ENCODE data around the gene BLNK. TPM values are rescaled to one million over a fixed set of nuclear protein-coding genes. Genes with fewer than 3 reads are reported as not detected.
"Not testable (repeated sequence)": the region's sequence is repeated elsewhere in the genome, so short reads cannot be mapped to it uniquely, and the experiment has no call there.

Gene BLNK
- total and polyA plus RNA-seq, 8 donors, result 1.3 to 38.5 (median 21.1) TPM

- Histone ChIP-seq H3K4me1 (no peaks in the 10 kb centered on the region), H3K9me3 (no peaks in the 10 kb centered on the region), H3K4me3 (no peak overlapping the region), H3K27me3 (no peaks in the 10 kb centered on the region), H3K27ac (no peak overlapping the region), H3K36me3 (peaks cover 0 to 90% (median 64%) of the 10 kb centered on the region in 4 donors)
- no peak for DNase-seq
- intact Hi-C loops (cut with DNase I; ENCODE audit: low total_unique reads), result no loop called here
- 46 to 93% (median 68%) methylated on average over 1 of the region's 1 CpG for WGBS, 5 donors
- TF ChIP-seq EP300 (IDR thresholded peaks at IDR 0.05) (no peak), POLR2A (IDR thresholded peaks at IDR 0.05) (no peak), CTCF (IDR thresholded peaks at IDR 0.05) (no peak), POLR2AphosphoS5 (IDR thresholded peaks at IDR 0.05) (no peak)
Measured at GRCh38 chr10:96201525-96201924, 69.8 kb downstream of the BLNK start.

GRCh38 chr10:96189505-96189904 lies 81.9 kb downstream of the BLNK start:
- H3K27me3 ChIP-seq; DNase-seq; H3K4me3 ChIP-seq; H3K4me1 ChIP-seq; intact Hi-C loops (cut with DNase I; ENCODE audit: low total_unique reads); H3K27ac ChIP-seq: not testable (repeated sequence)
- peaks cover 7 to 31% (median 20%) of the 10 kb centered on the region in 4 donors for H3K9me3 ChIP-seq
- H3K36me3 ChIP-seq, result peaks cover 0 to 37% (median 24%) of the 10 kb centered on the region in 4 donors
- 79 to 95% (median 86%) methylated on average over 1 of the region's 1 CpG for WGBS, 5 donors

- H3K4me1 ChIP-seq, result no peaks in the 10 kb centered on the region
- TF ChIP-seq POLR2A (IDR thresholded peaks at IDR 0.05), result no peak
- TF ChIP-seq POLR2AphosphoS5 (IDR thresholded peaks at IDR 0.05), result no peak
- no peak for TF ChIP-seq EP300 (IDR thresholded peaks at IDR 0.05)
- no peak for TF ChIP-seq CTCF (IDR thresholded peaks at IDR 0.05)
- H3K9me3 ChIP-seq, result peaks cover 7 to 37% (median 25%) of the 10 kb centered on the region in 4 donors
- 74 to 98% (median 90%) methylated on average over 1 of the region's 1 CpG for WGBS, 5 donors
- H3K4me3 ChIP-seq, result no peak overlapping the region
- no peaks in the 10 kb centered on the region for H3K27me3 ChIP-seq
- H3K27ac ChIP-seq, result no peak overlapping the region
- intact Hi-C loops (cut with DNase I; ENCODE audit: low total_unique reads), result no loop called here
- DNase-seq, result no peak
- peaks cover 0 to 34% (median 24%) of the 10 kb centered on the region in 4 donors for H3K36me3 ChIP-seq
Measured at GRCh38 chr10:96188916-96189315, 82.5 kb downstream of the BLNK start.

- no peaks in the 10 kb centered on the region for H3K27me3 ChIP-seq
- peaks cover 0 to 30% (median 23%) of the 10 kb centered on the region in 4 donors for H3K36me3 ChIP-seq
- no peak for TF ChIP-seq POLR2A (IDR thresholded peaks at IDR 0.05)
- TF ChIP-seq POLR2AphosphoS5 (IDR thresholded peaks at IDR 0.05), result no peak
- no peak for TF ChIP-seq CTCF (IDR thresholded peaks at IDR 0.05)
- no peak for TF ChIP-seq EP300 (IDR thresholded peaks at IDR 0.05)
- peaks cover 7 to 42% (median 29%) of the 10 kb centered on the region in 4 donors for H3K9me3 ChIP-seq
- no peaks in the 10 kb centered on the region for H3K4me1 ChIP-seq
- H3K27ac ChIP-seq, result no peak overlapping the region
- DNase-seq, result no peak
- WGBS, 5 donors, result 71 to 90% (median 86%) methylated on average over 2 of the region's 2 CpGs
- intact Hi-C loops (cut with DNase I; ENCODE audit: low total_unique reads), result no loop called here
- H3K4me3 ChIP-seq, result no peak overlapping the region
Measured at GRCh38 chr10:96188421-96188820, 82.9 kb downstream of the BLNK start.

GRCh38 chr10:96176985-96177384 lies 94.4 kb downstream of the BLNK start:
- WGBS, 5 donors, result 93 to 98% (median 96%) methylated on average over 1 of the region's 1 CpG
- TF ChIP-seq CTCF (IDR thresholded peaks at IDR 0.05) (no peak), EP300 (IDR thresholded peaks at IDR 0.05) (no peak), POLR2AphosphoS5 (IDR thresholded peaks at IDR 0.05) (no peak), POLR2A (IDR thresholded peaks at IDR 0.05) (no peak)
- intact Hi-C loops (cut with DNase I; ENCODE audit: low total_unique reads), result no loop called here
- Histone ChIP-seq H3K36me3 (no peaks in the 10 kb centered on the region), H3K4me1 (no peaks in the 10 kb centered on the region), H3K4me3 (no peak overlapping the region), H3K27me3 (no peaks in the 10 kb centered on the region), H3K27ac (no peak overlapping the region), H3K9me3 (peaks cover 5 to 54% (median 42%) of the 10 kb centered on the region in 4 donors)
- DNase-seq, result no peak

All from stomach (tissue), 9 donors.